ENCODE measurements around the gene TMEM214.

TMEM214 gene

DNA sequence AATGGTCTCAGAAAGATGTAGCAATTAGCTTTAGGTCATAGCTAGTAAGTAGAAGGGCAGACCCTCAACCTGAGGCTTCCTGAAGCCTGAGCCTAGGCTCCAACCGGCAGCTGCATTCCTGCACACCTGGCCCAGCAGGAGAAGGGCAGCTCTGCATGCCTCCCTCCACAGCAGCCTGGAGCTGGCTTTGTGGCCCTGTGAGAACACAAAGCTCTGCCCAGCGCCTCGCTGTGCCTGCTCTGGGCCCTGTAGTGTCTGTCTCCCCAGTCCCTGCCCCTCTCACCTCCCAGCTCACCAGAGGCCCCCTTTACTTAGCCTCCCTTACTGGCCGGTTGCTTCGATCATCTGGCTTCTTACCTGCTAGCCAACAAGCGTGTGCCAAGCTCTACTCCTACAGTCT, 6.7 kb downstream of the TMEM214 start:
- peaks cover 42% of the 10 kb centered on the region for H3K36me3 ChIP-seq (ENCODE audit: control insufficient read depth, insufficient read depth, low read length)
- H3K4me1 ChIP-seq (ENCODE audit: control insufficient read depth, insufficient read depth, low read length) = no peaks in the 10 kb centered on the region
- no peak overlapping the region for H3K4me3 ChIP-seq (ENCODE audit: insufficient read depth, low read depth, low read length)
- WGBS, 2 experiments = 90 to 94% methylated on average over 6 of the region's 6 CpGs
- H3K27me3 ChIP-seq (ENCODE audit: control insufficient read depth, insufficient read depth, low read length, poor library complexity, severe bottlenecking) = no peaks in the 10 kb centered on the region
- no peak overlapping the region for H3K27ac ChIP-seq (ENCODE audit: insufficient read depth, low read depth, low read length, poor library complexity, severe bottlenecking)
- H3K9me3 ChIP-seq (ENCODE audit: control insufficient read depth, low read length) = no peaks in the 10 kb centered on the region

DNA sequence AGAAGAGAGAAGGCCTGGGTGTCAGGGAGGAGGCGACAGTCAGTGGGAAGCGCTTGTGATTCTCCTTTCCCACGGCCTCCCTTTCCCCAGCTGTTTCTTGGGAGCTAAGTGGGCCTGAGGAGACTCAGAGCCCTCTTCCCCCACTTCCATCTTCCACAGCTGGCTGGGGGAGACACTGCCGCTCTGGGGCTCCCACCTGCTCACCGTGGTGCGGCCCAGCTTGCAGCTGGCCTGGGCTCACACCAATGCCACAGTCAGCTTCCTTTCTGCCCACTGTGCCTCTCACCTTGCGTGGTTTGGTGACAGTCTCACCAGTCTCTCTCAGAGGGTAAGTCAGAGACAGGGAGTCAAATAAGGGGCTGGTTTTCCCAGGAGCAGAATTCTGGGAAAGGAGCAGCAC, 7.1 kb downstream of the TMEM214 start:
- H3K36me3 ChIP-seq (ENCODE audit: control insufficient read depth, insufficient read depth, low read length) = peaks cover 41% of the 10 kb centered on the region
- H3K27me3 ChIP-seq (ENCODE audit: control insufficient read depth, insufficient read depth, low read length, poor library complexity, severe bottlenecking) = no peaks in the 10 kb centered on the region
- 93 to 98% methylated on average over 7 of the region's 7 CpGs for WGBS, 2 experiments
- H3K27ac ChIP-seq (ENCODE audit: insufficient read depth, low read depth, low read length, poor library complexity, severe bottlenecking) = no peak overlapping the region
- no peaks in the 10 kb centered on the region for H3K4me1 ChIP-seq (ENCODE audit: control insufficient read depth, insufficient read depth, low read length)
- H3K4me3 ChIP-seq (ENCODE audit: insufficient read depth, low read depth, low read length) = no peak overlapping the region
- no peaks in the 10 kb centered on the region for H3K9me3 ChIP-seq (ENCODE audit: control insufficient read depth, low read length)

DNA sequence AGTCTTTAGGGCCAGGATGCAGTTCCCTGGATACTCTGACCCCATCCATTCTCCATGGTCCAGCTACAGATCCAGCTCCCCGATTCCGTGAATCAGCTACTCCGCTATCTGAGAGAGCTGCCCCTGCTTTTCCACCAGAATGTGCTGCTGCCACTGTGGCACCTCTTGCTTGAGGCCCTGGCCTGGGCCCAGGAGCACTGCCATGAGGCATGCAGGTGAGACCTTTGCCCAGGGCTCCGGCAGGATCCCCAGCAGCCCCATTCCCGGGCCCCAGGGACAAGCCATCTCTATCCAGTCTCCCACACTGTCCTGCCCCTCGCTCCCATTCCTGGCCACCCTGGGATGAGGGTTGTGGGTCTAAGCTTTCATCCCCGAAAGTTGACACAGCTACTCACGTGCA, 7.5 kb downstream of the TMEM214 start:
- no peaks in the 10 kb centered on the region for H3K27me3 ChIP-seq (ENCODE audit: control insufficient read depth, insufficient read depth, low read length, poor library complexity, severe bottlenecking)

DNA sequence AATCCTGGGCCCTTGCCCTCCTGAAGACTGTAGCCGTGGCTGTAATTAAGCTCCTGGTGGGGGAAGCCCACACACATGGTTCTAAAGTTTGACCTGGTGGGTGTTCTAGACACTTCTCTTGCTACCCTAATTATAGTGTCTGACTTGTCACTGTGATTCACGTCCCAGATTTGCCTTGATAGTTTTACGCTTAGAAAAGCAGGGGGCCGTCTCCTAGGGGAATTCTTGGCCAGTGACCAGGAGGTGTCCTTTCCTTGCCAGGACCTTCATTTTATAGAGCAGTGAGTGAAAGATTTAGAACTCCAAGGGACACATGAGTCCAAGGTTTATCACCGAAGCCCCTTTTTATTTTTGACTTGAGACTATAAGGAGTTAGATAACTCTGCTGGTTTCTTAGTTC, 9.0 kb downstream of the TMEM214 start:
- H3K36me3 ChIP-seq (ENCODE audit: control insufficient read depth, insufficient read depth, low read length) = peaks cover 24% of the 10 kb centered on the region
- no peak overlapping the region for H3K4me3 ChIP-seq (ENCODE audit: insufficient read depth, low read depth, low read length)
- 92% methylated on average over 5 of the region's 5 CpGs for WGBS, 2 experiments
- no peak overlapping the region for H3K27ac ChIP-seq (ENCODE audit: insufficient read depth, low read depth, low read length, poor library complexity, severe bottlenecking)
- no peaks in the 10 kb centered on the region for H3K27me3 ChIP-seq (ENCODE audit: control insufficient read depth, insufficient read depth, low read length, poor library complexity, severe bottlenecking)
- no peaks in the 10 kb centered on the region for H3K4me1 ChIP-seq (ENCODE audit: control insufficient read depth, insufficient read depth, low read length)
- no peaks in the 10 kb centered on the region for H3K9me3 ChIP-seq (ENCODE audit: control insufficient read depth, low read length)

More for the DNA sequence above, 7.5 kb downstream of the TMEM214 start:
- Histone ChIP-seq H3K27ac (ENCODE audit: insufficient read depth, low read depth, low read length, poor library complexity, severe bottlenecking) (no peak overlapping the region), H3K36me3 (ENCODE audit: control insufficient read depth, insufficient read depth, low read length) (peaks cover 37% of the 10 kb centered on the region), H3K9me3 (ENCODE audit: control insufficient read depth, low read length) (no peaks in the 10 kb centered on the region), H3K4me1 (ENCODE audit: control insufficient read depth, insufficient read depth, low read length) (no peaks in the 10 kb centered on the region), H3K4me3 (ENCODE audit: insufficient read depth, low read depth, low read length) (no peak overlapping the region)
- WGBS, 2 experiments = 93 to 97% methylated on average over 8 of the region's 8 CpGs

DNA sequence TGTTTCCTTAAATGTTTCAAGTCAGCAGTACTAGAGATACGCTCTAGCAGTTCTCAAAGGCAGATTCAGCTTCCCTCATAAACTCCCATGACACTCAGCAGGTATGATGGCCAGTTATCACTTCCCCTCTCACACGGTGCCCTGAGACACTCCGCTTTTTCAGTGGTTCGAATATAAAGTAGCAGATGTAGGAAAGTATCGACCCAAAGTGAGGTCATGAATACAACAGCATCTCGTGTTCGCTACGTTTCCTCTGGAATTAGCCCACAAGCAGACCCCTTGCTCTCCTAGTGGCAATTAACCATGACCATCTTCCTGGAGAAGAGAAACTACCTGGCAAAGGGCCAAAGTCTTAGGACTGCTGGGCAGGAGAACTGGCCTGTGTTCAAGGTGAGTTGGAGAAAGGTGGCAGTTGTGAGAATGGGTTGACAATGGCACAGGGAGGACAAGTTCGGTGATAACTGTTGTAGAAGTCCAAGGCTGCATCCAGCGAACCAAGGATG, 9.4 kb downstream of the TMEM214 start:
- no peaks in the 10 kb centered on the region for H3K9me3 ChIP-seq (ENCODE audit: control insufficient read depth, low read length)

DNA sequence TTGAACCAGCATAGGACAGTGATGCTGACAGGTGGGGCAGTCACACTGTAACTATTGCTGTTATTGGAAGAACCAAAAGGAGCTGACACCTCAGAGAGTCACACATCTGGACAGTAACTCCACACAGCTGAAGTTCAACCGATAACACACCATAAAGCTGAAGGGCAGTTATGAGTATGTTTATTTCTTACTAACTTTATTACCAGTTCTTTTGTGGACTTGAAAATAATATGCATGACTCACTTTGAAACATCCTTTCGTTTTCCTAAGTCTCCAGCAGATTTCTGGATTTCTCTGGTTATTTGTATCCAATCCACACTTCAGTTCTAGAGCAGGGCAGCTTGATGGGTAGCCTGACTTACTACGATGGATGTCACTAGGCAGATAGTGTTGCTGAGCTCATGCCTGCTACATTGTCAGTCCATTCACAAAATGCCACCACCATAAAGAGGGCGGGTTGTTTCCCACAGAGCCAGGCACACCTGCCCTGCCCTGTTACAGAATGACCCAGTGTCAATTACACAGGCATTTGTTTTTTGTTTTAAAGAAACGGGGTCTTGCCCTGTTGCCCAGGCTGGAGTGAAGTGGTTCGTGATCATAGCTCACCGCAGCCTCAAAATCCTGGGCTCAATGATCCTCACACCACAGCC, 10.3 kb downstream of the TMEM214 start:
- H3K27me3 ChIP-seq (ENCODE audit: control insufficient read depth, insufficient read depth, low read length, poor library complexity, severe bottlenecking) = no peaks in the 10 kb centered on the region
- H3K27ac ChIP-seq (ENCODE audit: insufficient read depth, low read depth, low read length, poor library complexity, severe bottlenecking) = no peak overlapping the region
- H3K9me3 ChIP-seq (ENCODE audit: control insufficient read depth, low read length) = no peaks in the 10 kb centered on the region
- WGBS, 2 experiments = 91 to 94% methylated on average over 6 of the region's 7 CpGs
- peaks cover 15% of the 10 kb centered on the region for H3K36me3 ChIP-seq (ENCODE audit: control insufficient read depth, insufficient read depth, low read length)
- H3K4me1 ChIP-seq (ENCODE audit: control insufficient read depth, insufficient read depth, low read length) = no peaks in the 10 kb centered on the region
- H3K4me3 ChIP-seq (ENCODE audit: insufficient read depth, low read depth, low read length) = no peak overlapping the region

More for the DNA sequence above, 9.4 kb downstream of the TMEM214 start:
- H3K4me3 ChIP-seq (ENCODE audit: insufficient read depth, low read depth, low read length) = no peak overlapping the region
- WGBS, 2 experiments = 94 to 95% methylated on average over 10 of the region's 10 CpGs
- peaks cover 20% of the 10 kb centered on the region for H3K36me3 ChIP-seq (ENCODE audit: control insufficient read depth, insufficient read depth, low read length)
- no peaks in the 10 kb centered on the region for H3K4me1 ChIP-seq (ENCODE audit: control insufficient read depth, insufficient read depth, low read length)
- H3K27me3 ChIP-seq (ENCODE audit: control insufficient read depth, insufficient read depth, low read length, poor library complexity, severe bottlenecking) = no peaks in the 10 kb centered on the region
- no peak overlapping the region for H3K27ac ChIP-seq (ENCODE audit: insufficient read depth, low read depth, low read length, poor library complexity, severe bottlenecking)

DNA sequence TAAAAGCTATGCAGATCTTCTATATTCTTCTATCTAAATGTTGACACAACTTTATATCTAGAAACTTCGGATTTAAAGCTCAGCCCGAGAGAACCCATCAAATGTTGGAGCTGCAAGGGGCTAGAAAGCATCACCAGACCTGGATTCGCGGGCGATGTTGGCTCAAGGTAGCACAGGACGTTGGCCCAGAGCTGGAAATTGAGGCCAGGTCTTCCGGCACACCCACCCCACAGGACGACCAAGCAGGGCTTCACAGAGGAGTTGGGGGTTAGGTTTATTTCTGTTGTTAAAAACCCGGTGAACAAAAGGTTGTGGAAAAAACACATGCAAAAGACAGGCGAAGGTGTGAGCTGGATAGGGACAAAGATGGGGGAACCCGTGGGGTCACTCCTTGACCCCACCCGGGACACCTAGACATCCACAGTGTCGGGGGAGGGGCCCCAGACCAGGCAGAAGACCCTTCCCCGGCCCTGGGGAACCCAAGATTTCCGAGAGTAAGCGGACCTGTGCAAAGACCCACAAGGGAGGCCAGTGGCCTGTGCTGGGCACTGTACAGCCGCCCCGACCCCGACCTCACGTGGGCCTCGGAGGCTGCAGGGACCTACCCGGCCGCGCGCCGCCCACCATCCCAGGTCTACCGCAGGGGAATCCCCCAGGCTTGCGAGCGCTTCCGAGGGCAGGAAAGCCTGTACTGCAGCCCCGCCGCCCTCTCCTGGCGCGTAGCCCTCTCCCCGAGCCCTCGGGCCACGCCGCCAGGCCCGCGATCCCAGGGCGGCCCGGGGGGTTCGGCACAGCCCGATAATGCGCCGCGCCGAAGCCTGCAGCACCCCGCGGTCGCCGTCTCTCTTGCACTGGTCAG, 16.9 kb downstream of the TMEM214 start:
- Histone ChIP-seq H3K4me3 (ENCODE audit: insufficient read depth, low read depth, low read length) (peak overlapping the region; percentile 85), H3K27me3 (ENCODE audit: control insufficient read depth, insufficient read depth, low read length, poor library complexity, severe bottlenecking) (no peaks in the 10 kb centered on the region), H3K36me3 (ENCODE audit: control insufficient read depth, insufficient read depth, low read length) (peaks cover 14% of the 10 kb centered on the region), H3K4me1 (ENCODE audit: control insufficient read depth, insufficient read depth, low read length) (no peaks in the 10 kb centered on the region), H3K27ac (ENCODE audit: insufficient read depth, low read depth, low read length, poor library complexity, severe bottlenecking) (peak overlapping the region; percentile 83), H3K9me3 (ENCODE audit: control insufficient read depth, low read length) (no peaks in the 10 kb centered on the region)
- 13 to 14% methylated on average over 52 of the region's 52 CpGs for WGBS, 2 experiments

DNA sequence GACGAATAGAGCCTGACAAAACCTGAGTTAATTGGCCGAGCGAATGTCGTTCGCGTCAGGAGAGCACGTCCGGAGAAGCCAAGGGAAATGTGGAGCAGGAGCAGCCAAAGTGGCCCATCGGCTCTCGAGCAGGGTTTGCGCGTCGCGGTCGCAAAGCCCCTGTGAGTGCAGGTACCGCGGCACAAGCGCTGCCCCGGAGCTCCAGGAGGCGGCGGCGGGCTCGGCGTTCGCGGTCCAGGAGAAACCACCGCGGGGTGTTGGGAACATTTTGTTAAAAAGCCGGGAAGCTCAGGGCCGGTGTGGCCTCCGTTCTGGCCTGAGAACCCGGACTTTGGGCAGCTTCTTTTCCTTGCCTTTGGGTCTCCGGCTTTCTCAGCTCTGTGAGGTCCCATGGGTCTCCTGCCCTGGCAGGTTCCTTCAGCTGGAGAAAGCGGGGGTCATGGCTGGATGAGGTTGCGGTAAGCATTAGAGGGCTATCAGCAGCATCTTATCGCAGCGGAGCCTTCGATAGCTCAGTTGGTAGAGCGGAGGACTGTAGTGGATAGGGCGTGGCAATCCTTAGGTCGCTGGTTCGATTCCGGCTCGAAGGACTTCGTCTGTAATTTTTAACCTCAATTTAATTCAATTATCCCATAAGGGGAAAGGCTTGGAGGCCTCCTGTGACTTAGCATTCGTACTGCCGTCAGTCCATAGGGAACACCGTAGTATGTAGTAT, 17.7 kb downstream of the TMEM214 start:
- Histone ChIP-seq H3K4me1 (ENCODE audit: control insufficient read depth, insufficient read depth, low read length) (no peaks in the 10 kb centered on the region), H3K27me3 (ENCODE audit: control insufficient read depth, insufficient read depth, low read length, poor library complexity, severe bottlenecking) (no peaks in the 10 kb centered on the region), H3K27ac (ENCODE audit: insufficient read depth, low read depth, low read length, poor library complexity, severe bottlenecking) (peak overlapping the region; percentile 90), H3K4me3 (ENCODE audit: insufficient read depth, low read depth, low read length) (peak overlapping the region; percentile 85), H3K9me3 (ENCODE audit: control insufficient read depth, low read length) (no peaks in the 10 kb centered on the region), H3K36me3 (ENCODE audit: control insufficient read depth, insufficient read depth, low read length) (peaks cover 20% of the 10 kb centered on the region)
- WGBS, 2 experiments = 0 to 1% methylated on average over 48 of the region's 48 CpGs

DNA sequence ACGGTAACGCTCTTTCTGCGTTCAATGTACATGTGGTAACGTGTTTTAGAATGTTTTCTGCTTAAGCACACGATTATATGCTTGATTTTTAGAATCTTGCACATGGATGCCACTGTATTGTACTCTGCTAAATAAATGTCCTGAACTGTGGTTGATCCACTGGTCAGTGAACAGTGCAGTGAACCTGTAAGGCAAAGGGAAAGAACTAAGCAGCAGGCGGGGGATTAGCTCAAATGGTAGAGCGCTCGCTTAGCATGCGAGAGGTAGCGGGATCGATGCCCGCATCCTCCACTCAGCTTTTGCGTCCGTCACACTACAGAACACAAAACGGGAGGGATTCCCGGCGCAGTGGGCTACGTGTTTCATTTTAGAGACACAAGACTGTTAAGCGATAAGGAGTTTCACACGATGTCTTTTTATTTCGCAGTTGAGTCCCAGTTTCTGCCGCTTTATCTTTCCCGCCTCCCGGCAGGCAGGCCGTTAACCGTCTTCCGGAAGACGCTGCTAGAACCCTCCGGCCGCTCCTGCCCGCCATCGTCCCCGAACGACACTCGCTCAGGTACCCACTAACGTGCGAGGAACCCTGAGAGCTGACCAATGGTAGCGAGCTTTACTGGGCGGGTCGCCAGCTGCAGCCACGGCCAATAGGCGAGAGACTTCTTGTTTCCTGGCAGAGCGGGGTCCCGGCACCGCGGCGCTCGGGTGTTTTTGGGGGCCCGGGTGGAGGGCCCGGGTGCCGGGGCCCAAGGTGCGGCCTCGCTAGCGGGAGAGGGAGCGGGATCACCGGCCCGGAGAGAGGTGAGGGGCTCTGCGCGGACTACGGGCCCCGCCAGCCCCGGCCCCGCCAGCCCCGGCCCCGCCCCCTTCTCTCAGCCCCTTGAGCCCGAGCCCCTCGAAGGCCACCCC, 18.5 kb downstream of the TMEM214 start, which contains the start of gene AGBL5:
TSS of gene AGBL5 (plus strand) at position 673 of the 906 bp plus-strand sequence. CDS start 1,291 bp downstream, outside the sequence.
- H3K27me3 ChIP-seq (ENCODE audit: control insufficient read depth, insufficient read depth, low read length, poor library complexity, severe bottlenecking) = no peaks in the 10 kb centered on the region
- no peaks in the 10 kb centered on the region for H3K4me1 ChIP-seq (ENCODE audit: control insufficient read depth, insufficient read depth, low read length)
- H3K9me3 ChIP-seq (ENCODE audit: control insufficient read depth, low read length) = no peaks in the 10 kb centered on the region
- 0% methylated on average over 67 of the region's 67 CpGs for WGBS, 2 experiments
- peak within 1 kb of the TSS; percentile 85 for H3K4me3 ChIP-seq (ENCODE audit: insufficient read depth, low read depth, low read length)
- H3K27ac ChIP-seq (ENCODE audit: insufficient read depth, low read depth, low read length, poor library complexity, severe bottlenecking) = peak within 1 kb of the TSS; percentile 90
- peaks cover 27% of the 10 kb centered on the region for H3K36me3 ChIP-seq (ENCODE audit: control insufficient read depth, insufficient read depth, low read length)
